ENCODE results near the gene RNF217.
"Not testable (repeated sequence)": the region's sequence is repeated elsewhere in the genome, so short reads cannot be mapped to it uniquely, and the experiment has no call there.

The RNF217 gene

DNA sequence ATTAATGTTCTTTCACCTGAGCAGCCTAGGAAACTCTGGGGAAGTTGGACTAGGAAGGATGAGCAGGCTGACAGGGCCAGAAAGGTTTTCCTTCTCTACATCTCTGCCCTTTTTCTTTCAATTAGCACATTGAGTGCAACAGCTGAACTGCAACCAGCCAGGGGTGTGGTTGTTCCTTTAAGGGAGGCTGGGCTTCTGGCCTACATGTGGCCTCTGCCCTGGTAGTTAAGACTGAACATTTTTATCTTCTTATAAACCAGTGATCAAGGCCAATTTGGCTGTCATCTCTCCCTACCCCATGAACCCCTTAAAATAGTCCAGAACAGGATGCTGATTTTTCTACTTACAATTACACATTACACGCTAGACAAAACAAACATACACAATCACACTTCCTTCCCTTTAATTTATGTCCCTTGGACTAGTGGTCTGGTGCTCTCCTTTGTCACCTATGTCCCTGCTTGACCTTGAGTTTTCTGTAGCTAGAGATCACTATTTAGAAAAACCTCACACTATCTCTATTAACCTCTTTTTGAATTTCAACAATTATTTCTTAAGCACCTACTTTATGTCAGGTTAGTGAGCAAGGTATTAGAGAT lies 60.3 kb downstream of the RNF217 start:
- H3K4me3 ChIP-seq (ENCODE audit: low read depth, low read length) = no peak overlapping the region
- TF ChIP-seq, protein P1, sequence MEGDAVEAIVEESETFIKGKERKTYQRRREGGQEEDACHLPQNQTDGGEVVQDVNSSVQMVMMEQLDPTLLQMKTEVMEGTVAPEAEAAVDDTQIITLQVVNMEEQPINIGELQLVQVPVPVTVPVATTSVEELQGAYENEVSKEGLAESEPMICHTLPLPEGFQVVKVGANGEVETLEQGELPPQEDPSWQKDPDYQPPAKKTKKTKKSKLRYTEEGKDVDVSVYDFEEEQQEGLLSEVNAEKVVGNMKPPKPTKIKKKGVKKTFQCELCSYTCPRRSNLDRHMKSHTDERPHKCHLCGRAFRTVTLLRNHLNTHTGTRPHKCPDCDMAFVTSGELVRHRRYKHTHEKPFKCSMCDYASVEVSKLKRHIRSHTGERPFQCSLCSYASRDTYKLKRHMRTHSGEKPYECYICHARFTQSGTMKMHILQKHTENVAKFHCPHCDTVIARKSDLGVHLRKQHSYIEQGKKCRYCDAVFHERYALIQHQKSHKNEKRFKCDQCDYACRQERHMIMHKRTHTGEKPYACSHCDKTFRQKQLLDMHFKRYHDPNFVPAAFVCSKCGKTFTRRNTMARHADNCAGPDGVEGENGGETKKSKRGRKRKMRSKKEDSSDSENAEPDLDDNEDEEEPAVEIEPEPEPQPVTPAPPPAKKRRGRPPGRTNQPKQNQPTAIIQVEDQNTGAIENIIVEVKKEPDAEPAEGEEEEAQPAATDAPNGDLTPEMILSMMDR (IDR thresholded peaks at IDR 0.05; ENCODE audit: borderline replicate concordance, insufficient read depth, low read depth, low read length) = no peak

DNA sequence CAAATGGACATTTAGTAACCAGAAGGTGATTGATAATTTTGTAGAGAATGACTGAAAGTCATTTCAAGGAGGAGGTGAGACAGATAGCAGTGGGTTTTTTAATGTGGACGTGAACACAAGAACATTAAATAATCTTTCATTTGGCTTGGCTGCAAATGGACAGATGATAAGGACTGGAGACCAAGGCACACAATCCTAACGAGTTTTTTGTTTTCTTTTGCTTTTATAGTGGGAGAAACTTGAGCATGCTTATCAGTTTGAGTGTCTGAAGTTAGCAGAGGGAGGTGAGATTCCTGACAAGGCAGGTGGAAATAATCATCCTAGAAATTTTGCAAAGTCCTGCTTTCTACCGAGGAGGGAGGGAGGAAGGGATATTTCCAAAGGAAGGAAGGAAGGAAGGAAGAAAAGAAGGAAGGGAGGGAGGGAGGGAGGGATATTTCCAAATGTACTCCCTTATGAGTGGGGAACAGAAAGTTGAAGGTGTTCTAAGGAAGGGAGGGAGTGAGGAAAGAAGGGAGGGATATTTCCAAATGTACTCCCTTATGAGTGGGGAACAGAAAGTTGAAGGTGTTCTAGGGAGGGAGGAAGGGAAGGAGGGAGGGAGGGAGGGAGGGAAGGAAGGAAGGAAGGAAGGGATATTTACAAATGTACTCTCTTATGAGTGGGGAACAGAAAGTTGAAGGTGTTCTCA lies 63.1 kb downstream of the RNF217 start:
- no peak overlapping the region for H3K4me3 ChIP-seq (ENCODE audit: low read depth, low read length)
- TF ChIP-seq, protein P1 (IDR thresholded peaks at IDR 0.05; ENCODE audit: borderline replicate concordance, insufficient read depth, low read depth, low read length) = no peak

DNA sequence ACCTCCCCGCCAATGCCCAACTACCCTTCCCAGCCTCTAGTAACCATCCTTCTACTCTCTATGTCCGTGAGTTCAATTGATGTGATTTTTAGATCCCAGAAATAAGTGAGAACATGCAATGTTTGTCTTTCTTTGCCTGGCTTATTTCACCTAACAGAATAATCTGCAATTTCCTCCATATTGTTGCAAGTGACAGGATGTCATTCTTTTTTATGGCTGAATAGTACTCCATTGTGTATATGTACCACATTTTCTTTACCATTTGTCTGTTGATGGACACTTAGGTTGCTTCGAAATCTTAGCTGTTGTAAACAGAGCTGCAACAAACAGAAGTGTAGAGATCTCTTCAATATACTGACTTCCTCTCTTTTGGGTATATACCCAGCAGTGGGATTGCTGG lies 65.0 kb downstream of the RNF217 start:
- TF ChIP-seq, protein P1 (IDR thresholded peaks at IDR 0.05; ENCODE audit: borderline replicate concordance, insufficient read depth, low read depth, low read length) = no peak
- H3K4me3 ChIP-seq (ENCODE audit: low read depth, low read length) = no peak overlapping the region

- no peak overlapping the region for H3K4me3 ChIP-seq (ENCODE audit: low read depth, low read length)
- TF ChIP-seq, protein P1 (IDR thresholded peaks at IDR 0.05; ENCODE audit: borderline replicate concordance, insufficient read depth, low read depth, low read length) = no peak
These were observed 68.7 kb downstream of the RNF217 start for GRCh38 chr6:125030969-125031368.

- TF ChIP-seq, protein P1 (IDR thresholded peaks at IDR 0.05; ENCODE audit: borderline replicate concordance, insufficient read depth, low read depth, low read length) = no peak
- H3K4me3 ChIP-seq (ENCODE audit: low read depth, low read length) = no peak overlapping the region
These were observed 69.1 kb downstream of the RNF217 start for GRCh38 chr6:125031385-125031784.

- H3K4me3 ChIP-seq (ENCODE audit: low read depth, low read length) = not testable (repeated sequence)
These were observed 72.7 kb downstream of the RNF217 start for GRCh38 chr6:125034929-125035328.

DNA sequence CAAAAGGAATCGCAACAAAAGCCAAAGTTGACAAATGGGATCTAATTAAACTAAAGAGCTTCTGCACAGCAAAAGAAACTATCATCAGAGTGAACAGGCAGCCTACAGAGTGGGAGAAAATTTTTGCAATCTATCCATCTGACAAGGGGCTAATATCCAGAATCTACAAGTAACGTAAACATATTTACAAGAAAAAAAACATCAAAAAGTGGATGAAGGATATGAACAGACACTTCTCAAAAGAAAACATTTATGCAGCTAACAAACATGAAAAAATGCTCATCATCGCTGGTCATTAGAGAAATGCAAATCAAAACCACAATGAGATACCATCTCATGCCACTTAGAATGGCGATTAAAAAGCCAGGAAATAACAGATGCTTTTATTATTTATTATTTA lies 74.2 kb downstream of the RNF217 start:
- not testable (repeated sequence) for H3K4me3 ChIP-seq (ENCODE audit: low read depth, low read length)

DNA sequence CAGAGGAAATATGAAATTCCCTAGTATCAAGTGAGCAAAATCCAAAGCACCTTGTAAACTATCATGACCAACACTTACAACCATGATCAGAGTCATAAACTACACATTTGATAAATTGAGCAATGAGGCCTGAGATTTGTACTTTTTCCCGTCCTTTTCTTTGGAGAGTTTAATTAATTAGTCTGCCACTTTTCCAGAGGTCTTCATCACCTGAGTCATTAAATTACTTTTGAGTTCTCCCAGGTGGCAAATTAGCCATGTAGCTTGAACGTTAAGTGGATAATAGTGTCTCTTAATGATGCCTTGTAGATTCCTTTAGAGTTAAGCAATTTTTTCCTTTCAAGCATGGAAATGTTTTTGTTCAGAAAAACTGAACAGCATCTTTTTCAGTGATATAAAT lies 75.6 kb downstream of the RNF217 start:
- no peak overlapping the region for H3K4me3 ChIP-seq (ENCODE audit: low read depth, low read length)
- TF ChIP-seq, protein P1 (IDR thresholded peaks at IDR 0.05; ENCODE audit: borderline replicate concordance, insufficient read depth, low read depth, low read length) = no peak

Data from GM12875 (cell line).